Ishikawa (cell line): Measurements from ENCODE around the gene MRPL58.

Source experiments
- CEBPB ChIP-seq: IDR thresholded peaks from 2 replicates; pipeline ENCODE4 v1.6.1; 2012
- CREB1 ChIP-seq: IDR thresholded peaks from 2 replicates; pipeline ENCODE4 v1.6.1; 2012; ENCODE audit warnings: low read depth
- EGR1 ChIP-seq: IDR thresholded peaks from 2 replicates; pipeline ENCODE4 v1.6.1; 2012
- EP300 ChIP-seq: IDR thresholded peaks from 2 replicates; pipeline ENCODE4 v1.6.1; 2012; ENCODE audit warnings: borderline replicate concordance
- FOXM1 ChIP-seq: IDR thresholded peaks from 2 replicates; pipeline ENCODE4 v1.6.1; 2012; ENCODE audit warnings: low read depth, borderline replicate concordance
- MAX ChIP-seq: IDR thresholded peaks from 2 replicates; pipeline ENCODE4 v1.6.1; 2012
- NFIC ChIP-seq: IDR thresholded peaks from 2 replicates; pipeline ENCODE4 v1.6.1; 2012
- RAD21 ChIP-seq: IDR thresholded peaks from 2 replicates; pipeline ENCODE4 v1.6.1; 2012; ENCODE audit warnings: low read depth
- REST ChIP-seq: IDR thresholded peaks from 2 replicates; pipeline ENCODE4 v1.6.1; 2012; ENCODE audit warnings: low read depth, mild to moderate bottlenecking
- TAF1 ChIP-seq: IDR thresholded peaks from 2 replicates; pipeline ENCODE4 v1.6.1; 2012; ENCODE audit warnings: low read depth, mild to moderate bottlenecking
- TCF12 ChIP-seq: IDR thresholded peaks from 2 replicates; pipeline ENCODE4 v1.6.1; 2012; ENCODE audit warnings: low read depth
- TEAD4 ChIP-seq: IDR thresholded peaks from 2 replicates; pipeline ENCODE4 v1.6.1; 2012
- USF1 ChIP-seq: IDR thresholded peaks from 2 replicates; pipeline ENCODE4 v1.6.1; 2012
- YY1 ChIP-seq: IDR thresholded peaks from 2 replicates; pipeline ENCODE4 v1.6.1; 2012; ENCODE audit warnings: low read depth
- ZBTB7A ChIP-seq: IDR thresholded peaks from 2 replicates; pipeline ENCODE4 v1.6.1; 2012; ENCODE audit warnings: low read depth

The MRPL58 gene

GRCh38 chr17:75012346-75013091, at the start of gene MRPL58:
Gene MRPL58, plus strand, starts transcription at chr17:75012670. Its CDS starts 17 bp downstream, at chr17:75012687.
- TF ChIP-seq REST (peak; percentile 10; the same call in 1 of the 2 replicates), CEBPB (no peak), NFIC (peak; percentile 66), YY1 (peak; percentile 97), CREB1 (peak; percentile 38; the same call in 1 of the 2 replicates), EP300 (no peak), FOXM1 (peak; percentile 54; the same call in 1 of the 2 replicates), TEAD4 (peak; percentile 24; the same call in 1 of the 2 replicates), TCF12 (peak; percentile 80), EGR1 (peak; percentile 59; the same call in 1 of the 2 replicates), USF1 (peak; percentile 74), ZBTB7A (peak; percentile 65; the same call in 1 of the 2 replicates), MAX (peak; percentile 71; the same call in 1 of the 2 replicates), TAF1 (peak; percentile 100), RAD21 (peak; percentile 40; the same call in 1 of the 2 replicates)

GRCh38 chr17:74963656-74964055, 48.8 kb upstream of the MRPL58 start:
- TF ChIP-seq MAX (no peak), ZBTB7A (peak; percentile 34; the same call in 1 of the 2 replicates)

GRCh38 chr17:74964246-74964761, 48.2 kb upstream of the MRPL58 start:
- no peak for TF ChIP-seq TAF1
- TF ChIP-seq EP300 = no peak
- no peak for TF ChIP-seq RAD21
- TF ChIP-seq TCF12 = no peak
- TF ChIP-seq REST = no peak
- no peak for TF ChIP-seq NFIC
- no peak for TF ChIP-seq YY1
- TF ChIP-seq EGR1 = no peak
- no peak for TF ChIP-seq CREB1
- TF ChIP-seq MAX = no peak
- TF ChIP-seq CEBPB = no peak
- no peak for TF ChIP-seq ZBTB7A

- TF ChIP-seq RAD21 (no peak), TEAD4 (no peak), ZBTB7A (no peak), EP300 (no peak), CREB1 (no peak), YY1 (no peak), TCF12 (no peak), FOXM1 (no peak)
Observed at GRCh38 chr17:74964988-74965622, 47.4 kb upstream of the MRPL58 start.

GRCh38 chr17:74968361-74968780, 44.1 kb upstream of the MRPL58 start:
- TF ChIP-seq RAD21 = 0 out of 2 replicates have a peak, but pooled peaks have one; percentile 7
- peak; percentile 64; the same call in 1 of the 2 replicates for TF ChIP-seq FOXM1
- TF ChIP-seq EP300 = peak; percentile 86
- no peak for TF ChIP-seq REST
- peak; percentile 91 for TF ChIP-seq MAX
- peak; percentile 99 for TF ChIP-seq ZBTB7A
- TF ChIP-seq USF1 = peak; percentile 69
- TF ChIP-seq EGR1 = 0 out of 2 replicates have a peak, but pooled peaks have one; percentile 20
- TF ChIP-seq YY1 = peak; percentile 75
- peak; percentile 97 for TF ChIP-seq NFIC
- TF ChIP-seq TCF12 = peak; percentile 93
- TF ChIP-seq CEBPB = no peak
- peak; percentile 54 for TF ChIP-seq TEAD4
- no peak for TF ChIP-seq CREB1
- no peak; the same call in 1 of the 2 replicates for TF ChIP-seq TAF1
